ENCODE data around the gene HNRNPU.

GRCh38 chr1:244813327-244813726 lies 51.0 kb downstream of the HNRNPU start:
- TF ChIP-seq CTCF (IDR thresholded peaks at IDR 0.05; ENCODE audit: poor library complexity) (no peak), EZH2 (IDR thresholded peaks at IDR 0.05; ENCODE audit: borderline replicate concordance) (no peak), EZH2phosphoT487 (IDR thresholded peaks at IDR 0.05; ENCODE audit: low read depth, severe bottlenecking, unreplicated experiment) (no peak)
